DND-41 (cell line): ENCODE measurements around the gene SYNGR3.

Source experiments
- ATAC-seq: fragments of 200-7000 bp; cut with Tn5 transposase; 3 replicates; pipeline ENCODE4 v1.9.1; 2021; ENCODE audit warnings: low read depth; ENCODE audit not compliant: insufficient read depth
- DNase-seq: peaks from one replicate; pipeline ENCODE4 v3.0.0-alpha.2; 2020
- H2AFZ ChIP-seq: 2 replicates; pipeline ENCODE4 v1.6.0; 2012; ENCODE audit warnings: low read depth, low read length
- H3K27ac ChIP-seq: 2 replicates; pipeline ENCODE4 v1.5.1; 2012; ENCODE audit warnings: low read length, inconsistent platforms
- H3K27me3 ChIP-seq: fragments of 200-600 bp; sonication (generic); 2 replicates; pipeline ENCODE4 v1.6.0; 2012; ENCODE audit warnings: low read length, mild to moderate bottlenecking, inconsistent platforms; ENCODE audit not compliant: insufficient read depth, poor library complexity
- H3K36me3 ChIP-seq: 2 replicates; pipeline ENCODE4 v1.5.1; 2012; ENCODE audit warnings: low read length, inconsistent platforms; ENCODE audit not compliant: insufficient read depth
- H3K4me1 ChIP-seq: 2 replicates; pipeline ENCODE4 v1.5.1; 2012; ENCODE audit warnings: mild to moderate bottlenecking, low read length; ENCODE audit not compliant: insufficient read depth
- H3K4me2 ChIP-seq: 2 replicates; pipeline ENCODE4 v1.6.0; 2012; ENCODE audit warnings: mild to moderate bottlenecking, moderate library complexity, low read length, inconsistent platforms; ENCODE audit not compliant: insufficient read depth
- H3K4me3 ChIP-seq, 2 experiments: fragments of 200-600 bp in 1 of 2; shearing (Covaris generic) in 1 of 2; 2 replicates each; pipeline ENCODE4 v1.5.1; 2012 to 2016; ENCODE audit warnings: inconsistent platforms in 2 of 2, low read length in 2 of 2, mild to moderate bottlenecking in 2 of 2, low read depth in 1 of 2, moderate library complexity in 1 of 2
- H3K79me2 ChIP-seq: 2 replicates; pipeline ENCODE4 v1.6.0; 2012; ENCODE audit warnings: low read length, inconsistent platforms; ENCODE audit not compliant: insufficient read depth
- H3K9ac ChIP-seq: 2 replicates; pipeline ENCODE4 v1.6.0; 2012; ENCODE audit warnings: low read depth, mild to moderate bottlenecking, inconsistent platforms, low read length, moderate library complexity
- H3K9me3 ChIP-seq: 2 replicates; pipeline ENCODE4 v1.5.1; 2012; ENCODE audit warnings: low read length, moderate library complexity, mild to moderate bottlenecking, inconsistent platforms; ENCODE audit not compliant: insufficient read depth, severe bottlenecking
- H4K20me1 ChIP-seq: 2 replicates; pipeline ENCODE4 v1.6.0; 2012; ENCODE audit warnings: low read length; ENCODE audit not compliant: insufficient read depth
- EZH2 ChIP-seq: IDR thresholded peaks from 3 replicates; pipeline ENCODE4 v1.6.1; 2012; ENCODE audit warnings: borderline replicate concordance, low read depth, mild to moderate bottlenecking, moderate library complexity, low read length, inconsistent platforms; ENCODE audit not compliant: severe bottlenecking
- TF ChIP-seq, protein P1 (sequence below): IDR thresholded peaks from 2 replicates; pipeline ENCODE4 v1.5.1; 2012; ENCODE audit warnings: borderline replicate concordance, low read length, moderate library complexity, mild to moderate bottlenecking; ENCODE audit not compliant: poor library complexity, severe bottlenecking; ENCODE audit errors: extremely low read depth

Gene SYNGR3

DNA sequence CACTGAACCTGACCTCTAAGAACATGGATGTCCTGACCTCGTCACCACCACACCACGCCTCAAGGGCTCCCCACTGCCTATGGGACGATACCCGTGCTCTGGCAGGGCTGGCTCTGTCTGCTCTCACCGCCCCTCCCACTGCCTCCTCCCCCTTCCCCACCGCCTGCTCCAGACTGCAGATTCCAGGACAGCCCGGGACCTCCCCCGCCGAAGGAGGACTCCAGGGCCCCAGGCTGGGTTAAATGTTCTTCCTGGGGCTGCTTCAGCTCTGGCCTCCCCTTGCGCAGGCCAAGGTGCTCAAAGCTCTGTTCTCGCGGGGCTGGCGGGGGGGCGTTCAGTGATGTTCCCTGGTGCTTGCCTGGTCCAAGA lies 32.9 kb downstream of the SYNGR3 start:
- H3K4me2 ChIP-seq, result peak overlapping the region; percentile 84
- peaks cover 20% of the 10 kb centered on the region for H3K4me1 ChIP-seq
- TF ChIP-seq EZH2, result no peak
- TF ChIP-seq, protein P1, sequence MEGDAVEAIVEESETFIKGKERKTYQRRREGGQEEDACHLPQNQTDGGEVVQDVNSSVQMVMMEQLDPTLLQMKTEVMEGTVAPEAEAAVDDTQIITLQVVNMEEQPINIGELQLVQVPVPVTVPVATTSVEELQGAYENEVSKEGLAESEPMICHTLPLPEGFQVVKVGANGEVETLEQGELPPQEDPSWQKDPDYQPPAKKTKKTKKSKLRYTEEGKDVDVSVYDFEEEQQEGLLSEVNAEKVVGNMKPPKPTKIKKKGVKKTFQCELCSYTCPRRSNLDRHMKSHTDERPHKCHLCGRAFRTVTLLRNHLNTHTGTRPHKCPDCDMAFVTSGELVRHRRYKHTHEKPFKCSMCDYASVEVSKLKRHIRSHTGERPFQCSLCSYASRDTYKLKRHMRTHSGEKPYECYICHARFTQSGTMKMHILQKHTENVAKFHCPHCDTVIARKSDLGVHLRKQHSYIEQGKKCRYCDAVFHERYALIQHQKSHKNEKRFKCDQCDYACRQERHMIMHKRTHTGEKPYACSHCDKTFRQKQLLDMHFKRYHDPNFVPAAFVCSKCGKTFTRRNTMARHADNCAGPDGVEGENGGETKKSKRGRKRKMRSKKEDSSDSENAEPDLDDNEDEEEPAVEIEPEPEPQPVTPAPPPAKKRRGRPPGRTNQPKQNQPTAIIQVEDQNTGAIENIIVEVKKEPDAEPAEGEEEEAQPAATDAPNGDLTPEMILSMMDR, result no peak
- H3K4me3 ChIP-seq, result peak overlapping the region in 1 of 2 experiments; percentile 53; a peak in 2 of 4 replicates
- H3K9me3 ChIP-seq, result no peaks in the 10 kb centered on the region
- H3K79me2 ChIP-seq, result no peaks in the 10 kb centered on the region
- peak overlapping the region; percentile 83 for H2AFZ ChIP-seq
- H3K27me3 ChIP-seq, result peaks cover 19% of the 10 kb centered on the region
- DNase-seq (peak; percentile 71), ATAC-seq (peak; percentile 70)
- H3K27ac ChIP-seq, result peak overlapping the region; percentile 51; the same call in 1 of the 2 replicates
- H3K9ac ChIP-seq, result peak overlapping the region; percentile 51
- no peaks in the 10 kb centered on the region for H3K36me3 ChIP-seq
- peaks cover 3% of the 10 kb centered on the region for H4K20me1 ChIP-seq

DNA sequence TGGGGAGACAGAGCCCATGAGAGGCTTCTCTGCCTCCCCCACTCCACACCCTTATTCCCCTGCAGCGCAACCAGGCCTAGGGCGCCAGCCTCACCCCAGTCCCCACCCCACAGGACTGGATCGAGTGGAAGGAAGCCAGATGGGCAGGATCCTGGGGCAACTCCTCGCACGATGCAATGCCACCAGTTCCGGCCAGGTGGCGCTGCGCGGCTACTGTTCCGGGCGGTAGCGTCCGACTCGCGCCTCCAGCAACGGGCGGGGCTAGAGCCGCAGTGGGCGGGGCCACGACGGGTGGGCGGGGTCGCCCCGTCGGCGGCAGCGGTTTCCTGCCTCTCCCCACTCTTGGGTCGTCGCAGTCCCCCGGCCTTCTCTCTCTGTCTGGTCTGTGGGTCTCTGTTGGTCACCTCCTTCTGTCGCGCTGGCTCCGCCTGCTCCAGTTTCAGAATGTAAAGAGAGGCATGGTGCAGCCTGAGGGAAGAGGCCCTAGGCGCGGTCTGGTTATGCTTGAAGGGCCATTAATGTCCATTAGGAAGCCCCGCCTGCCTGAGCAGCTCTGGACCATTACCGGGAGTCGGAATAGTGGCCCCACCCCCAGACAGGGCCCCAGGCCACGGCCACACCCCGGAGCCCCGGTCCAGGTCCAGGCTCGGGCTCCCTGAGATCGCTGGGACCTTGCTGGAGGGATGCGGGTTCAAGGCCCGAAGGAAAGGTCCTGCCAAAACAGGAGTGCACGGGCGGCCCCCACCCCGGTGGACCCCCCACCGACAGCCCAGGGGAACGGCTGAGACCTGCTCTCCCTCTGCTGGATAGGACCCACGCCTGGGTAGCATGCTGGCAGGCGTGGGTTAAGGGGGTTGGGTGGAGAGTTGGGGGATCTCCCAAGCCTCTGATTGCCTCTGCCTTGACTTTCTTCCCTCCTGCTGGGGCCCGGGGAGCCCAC lies 33.6 kb downstream of the SYNGR3 start:
- Histone ChIP-seq H3K4me1 (peaks cover 20% of the 10 kb centered on the region), H3K27ac (peak overlapping the region; percentile 75), H3K9me3 (no peaks in the 10 kb centered on the region), H3K4me3 (peak overlapping the region in 1 of 2 experiments; percentile 53; a peak in 2 of 4 replicates), H3K36me3 (no peaks in the 10 kb centered on the region), H3K4me2 (peak overlapping the region; percentile 84), H4K20me1 (peaks cover 5% of the 10 kb centered on the region), H3K27me3 (peaks cover 25% of the 10 kb centered on the region), H2AFZ (peak overlapping the region; percentile 95), H3K79me2 (no peaks in the 10 kb centered on the region), H3K9ac (peak overlapping the region; percentile 51)
- ATAC-seq (peak; percentile 86), DNase-seq (peak; percentile 95)
- TF ChIP-seq, protein P1, result peak; percentile 98
- no peak for TF ChIP-seq EZH2

DNA sequence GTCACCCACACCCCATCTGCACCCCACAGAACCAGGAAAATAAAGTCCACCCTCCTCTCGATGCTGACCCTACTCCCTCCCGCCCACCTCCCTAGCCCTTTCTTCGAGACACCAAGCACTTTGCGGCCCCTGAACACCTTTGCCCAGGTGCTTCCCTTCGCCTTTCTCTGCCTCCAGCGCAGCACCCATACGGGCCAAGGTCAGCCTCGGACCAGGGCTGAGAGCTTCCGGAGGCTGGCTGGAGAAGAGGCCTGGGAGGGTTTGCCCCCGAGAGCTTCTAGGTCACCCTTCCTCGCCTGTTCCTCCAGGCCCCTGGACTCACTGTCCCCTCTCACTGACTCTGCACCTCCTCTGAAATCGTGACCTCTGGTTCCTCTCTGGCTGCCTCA lies 34.3 kb downstream of the SYNGR3 start:
- Histone ChIP-seq H3K9ac (no peak overlapping the region; the same call in 1 of the 2 replicates), H3K4me3 (no peak overlapping the region), H3K79me2 (no peaks in the 10 kb centered on the region), H3K36me3 (no peaks in the 10 kb centered on the region), H2AFZ (no peak overlapping the region), H3K27me3 (peaks cover 32% of the 10 kb centered on the region), H3K27ac (no peak overlapping the region), H3K9me3 (no peaks in the 10 kb centered on the region), H3K4me2 (no peak overlapping the region), H3K4me1 (peaks cover 20% of the 10 kb centered on the region), H4K20me1 (peaks cover 7% of the 10 kb centered on the region)
- no peak for TF ChIP-seq EZH2
- TF ChIP-seq, protein P1, result no peak
- no peak for ATAC-seq
- DNase-seq, result no peak
